A549 (cell line): ENCODE results near the gene UGT1A7. TPM values are rescaled to one million over a fixed set of nuclear protein-coding genes. Genes with fewer than 3 reads are reported as not detected.
"Not testable (repeated sequence)": the region's sequence is repeated elsewhere in the genome, so short reads cannot be mapped to it uniquely, and the experiment has no call there.

ENCODE experiments used
- ATAC-seq, 2 experiments: fragments of 200-7000 bp in 1 of 2; fragments of >200 bp in 1 of 2; cut with Nextera tagmentation in 1 of 2; cut with Tn5 transposase in 1 of 2; 3 replicates each; pipeline versions ENCODE4 v1.8.0 to v1.9.1; 2018 to 2020; ENCODE audit warnings: mild to moderate bottlenecking in 1 of 2, moderate library complexity in 1 of 2
- CTCF ChIA-PET: fragments of 300-600 bp; sonication (Branson Sonifier 250); formaldehyde crosslinking; extraction: SDS; loops from one replicate; lab custom pipeline; 2021; ENCODE audit warnings: antibody characterized with exemption, inconsistent platforms; lab: Yijun Ruan, JAX
- POLR2A ChIA-PET: fragments of 350-600 bp; formaldehyde crosslinking; extraction: SDS; loops from one replicate; lab custom pipeline; 2021; ENCODE audit warnings: antibody characterized with exemption, inconsistent platforms; lab: Yijun Ruan, JAX
- DNase-seq, 2 experiments: peaks; one replicate each; pipeline versions ENCODE4 v3.0.0 to v3.0.0-alpha.2; 2011 to 2016; ENCODE audit warnings: low read depth in 1 of 2, low spot score in 1 of 2
- FAIRE-seq: peaks from 2 replicates; lab custom pipeline; 2011; peaks lifted over from hg19 to GRCh38; lab: Jason Lieb, UNC
- H3K27ac ChIP-seq, 2 experiments: fragments of >200 bp; sonication (Bioruptor Twin); formaldehyde crosslinking; 3 replicates each; pipeline ENCODE4 v1.5.1; 2016 to 2017
- H3K4me1 ChIP-seq: fragments of >200 bp; sonication (Bioruptor Twin); formaldehyde crosslinking; 3 replicates; pipeline ENCODE4 v1.6.1; 2016
- H3K4me2 ChIP-seq: fragments of >200 bp; sonication (Bioruptor Twin); formaldehyde crosslinking; 3 replicates; pipeline ENCODE4 v1.6.1; 2016
- H3K4me3 ChIP-seq: fragments of >200 bp; sonication (Bioruptor Twin); formaldehyde crosslinking; 3 replicates; pipeline ENCODE4 v1.5.1; 2016
- H3K9me3 ChIP-seq: fragments of >200 bp; sonication (Bioruptor Twin); formaldehyde crosslinking; 3 replicates; pipeline ENCODE4 v1.6.1; 2016
- BHLHE40 ChIP-seq: IDR thresholded peaks from 2 replicates; pipeline ENCODE4 v1.6.1; 2012; ENCODE audit warnings: low read depth, low read length, inconsistent platforms
- CBX2 ChIP-seq: fragments of 200-600 bp; sonication (generic); IDR thresholded peaks from 2 replicates; pipeline ENCODE4 v1.6.1; 2016; ENCODE audit warnings: low read depth, mild to moderate bottlenecking, borderline replicate concordance
- CBX8 ChIP-seq: fragments of 200-600 bp; sonication (generic); IDR thresholded peaks from 2 replicates; pipeline ENCODE4 v1.6.1; 2016
- CHD4 ChIP-seq: fragments of 200-600 bp; sonication (generic); IDR thresholded peaks from 2 replicates; pipeline ENCODE4 v1.6.1; 2016; ENCODE audit warnings: antibody characterized with exemption, mild to moderate bottlenecking, borderline replicate concordance
- EHMT2 ChIP-seq: fragments of 200-600 bp; sonication (generic); IDR thresholded peaks from 2 replicates; pipeline ENCODE4 v1.6.1; 2016; ENCODE audit warnings: antibody characterized with exemption, low read depth, mild to moderate bottlenecking, moderate library complexity
- FOSL2 ChIP-seq, 2 experiments: fragments of 450-650 bp in 1 of 2; fragments of >200 bp in 1 of 2; sonication (Bioruptor Twin) in 1 of 2; formaldehyde crosslinking; IDR thresholded peaks; 2 replicates each; pipeline versions ENCODE4 v1.5.0 to v1.6.1; 2016 to 2020; ENCODE audit warnings: mild to moderate bottlenecking in 1 of 2, moderate library complexity in 1 of 2
- FOXS1 ChIP-seq: fragments of 250-450 bp; sonication (Bioruptor Pico); IDR thresholded peaks from 2 replicates; pipeline ENCODE4 v1.5.0; 2020; ENCODE audit warnings: mild to moderate bottlenecking, moderate library complexity
- JUNB ChIP-seq: fragments of >200 bp; sonication (Bioruptor Twin); formaldehyde crosslinking; IDR thresholded peaks from 2 replicates; pipeline ENCODE4 v1.6.1; 2016
- MAFK ChIP-seq: fragments of 450-650 bp; IDR thresholded peaks from 2 replicates; pipeline ENCODE4 v1.6.1; 2014; ENCODE audit not compliant: partially characterized antibody
- POLR2A ChIP-seq: IDR thresholded peaks from 2 replicates; pipeline ENCODE4 v1.6.1; 2012; ENCODE audit warnings: mild to moderate bottlenecking, low read length
- POLR2AphosphoS2 ChIP-seq: conservative IDR thresholded peaks from 2 replicates; pipeline ENCODE4 v1.6.1; 2012; ENCODE audit warnings: low read length, improper control_type of control experiment, inconsistent platforms
- RFX5 ChIP-seq: fragments of 450-650 bp; IDR thresholded peaks from 2 replicates; pipeline ENCODE4 v1.7.1; 2014; ENCODE audit warnings: antibody characterized with exemption, mild to moderate bottlenecking, moderate library complexity
- TFCP2L1 ChIP-seq: fragments of 250-450 bp; sonication (Bioruptor Pico); IDR thresholded peaks from 2 replicates; pipeline ENCODE4 v1.5.0; 2021; ENCODE audit warnings: mild to moderate bottlenecking
- ZFP36 ChIP-seq: fragments of 450-650 bp; IDR thresholded peaks from 2 replicates; pipeline ENCODE4 v1.6.1; 2014; ENCODE audit warnings: borderline replicate concordance; ENCODE audit not compliant: partially characterized antibody
- WGBS: methylation state at CpG from one replicate; pipeline ENCODE4 v1.1.6; 2017; ENCODE audit errors: missing lambda C conversion rate; 5-methylcytosine and 5-hydroxymethylcytosine counted together
- polyA plus RNA-seq, 4 experiments: library from polyadenylated mRNA; depleted of rRNA in 3 of 4; stranded (reverse); fragments of >200 nt; fragmentation: RNase III in 1 of 4; extraction: RNeasy Plus Mini Kit Qiagen cat#74134 plus additional on column Dnase treatment in 1 of 4; gene quantifications; 2 replicates in 3 of 4; 3 replicates in 1 of 4; pipeline ENCODE4 v1.2.3, GENCODE V29; 2011 to 2017
- TF ChIP-seq, protein P1 (sequence below): fragments of >200 bp; sonication (Bioruptor Twin); formaldehyde crosslinking; IDR thresholded peaks from 3 replicates; pipeline ENCODE4 v1.5.1; 2016
- TF ChIP-seq, protein P2 (sequence below): IDR thresholded peaks from 2 replicates; pipeline ENCODE4 v1.6.1; 2012; ENCODE audit warnings: low read depth, borderline replicate concordance
- TF ChIP-seq, protein P3 (sequence below): fragments of >200 bp; sonication (Bioruptor Twin); formaldehyde crosslinking; IDR thresholded peaks from 3 replicates; pipeline ENCODE4 v1.6.1; 2016
- TF ChIP-seq, protein P4 (sequence below): fragments of 150-350 bp; IDR thresholded peaks from 2 replicates; pipeline ENCODE4 v1.6.1; 2014; ENCODE audit warnings: low read depth, mild to moderate bottlenecking, low read length

The UGT1A7 gene
- polyA plus RNA-seq, 2 of the 4 experiments (the other 2 are of a cell fraction): 8.9 to 9.8 TPM

DNA sequence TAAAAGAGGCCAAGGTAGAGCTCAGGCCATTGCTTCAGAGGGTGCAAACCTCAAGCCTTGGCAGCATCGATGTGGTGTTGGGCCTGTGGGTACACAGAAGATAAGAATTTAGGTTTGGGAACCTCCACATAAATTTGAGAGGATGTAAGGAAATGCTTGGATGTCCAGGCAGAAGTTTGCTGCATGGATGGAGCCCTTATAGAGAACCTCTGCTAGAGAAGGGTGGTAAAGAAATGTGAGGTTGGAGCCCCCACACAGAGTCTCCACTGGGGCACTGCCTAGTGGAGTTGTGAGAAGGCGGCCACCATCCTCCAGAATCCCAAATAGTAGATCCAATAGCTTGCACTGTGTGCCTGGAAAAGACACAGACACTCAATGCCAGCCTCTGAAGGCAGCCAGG is 69.0 kb downstream of the UGT1A7 start:
- POLR2A ChIA-PET: not testable (repeated sequence)

DNA sequence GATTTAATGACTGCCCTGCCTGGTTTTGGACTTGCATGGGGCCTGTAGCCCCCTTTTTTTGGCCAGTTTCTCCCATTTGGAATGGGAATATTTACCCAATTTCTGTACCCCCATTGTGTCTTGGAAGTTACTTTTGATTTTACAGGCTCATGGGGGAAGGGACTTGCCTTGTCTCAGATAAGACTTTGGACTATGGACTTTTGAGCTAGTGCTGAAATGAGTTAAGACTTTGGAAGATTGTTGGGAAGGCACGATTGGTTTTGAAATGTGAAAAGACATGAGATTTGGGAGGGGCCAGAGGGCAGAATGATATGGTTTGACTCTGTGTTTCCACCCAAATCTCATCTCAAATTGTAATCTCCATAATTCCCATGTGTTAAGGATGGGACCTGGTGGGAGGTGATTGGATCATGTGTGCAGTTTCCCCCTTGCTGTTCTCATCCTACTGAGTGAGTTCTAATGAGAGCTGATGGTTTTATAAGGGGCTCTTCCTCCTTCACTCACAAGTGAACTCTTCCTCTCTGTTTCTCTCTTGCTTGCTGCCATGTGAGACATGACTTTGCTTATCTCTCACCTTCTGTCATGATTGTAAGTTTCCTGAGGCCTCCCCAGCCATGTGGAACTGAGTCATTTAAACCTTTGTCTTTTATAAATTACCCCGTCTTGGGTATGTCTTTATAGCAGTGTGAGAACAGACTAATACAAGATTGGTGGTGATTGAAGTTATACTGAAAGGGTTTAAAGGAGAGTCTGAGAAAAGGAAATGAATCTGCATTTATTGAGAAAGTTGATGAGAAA is 69.7 kb downstream of the UGT1A7 start:
- H3K9me3 ChIP-seq: peaks cover 70% of the 10 kb centered on the region
- POLR2A ChIA-PET, H3K4me3 ChIP-seq, FAIRE-seq, DNase-seq, H3K4me2 ChIP-seq, ATAC-seq: not testable (repeated sequence)
- CTCF ChIA-PET: interaction anchor here (1.0 to 1.7 kb wide), 3 partner anchors 39 to 303 kb away, joined by 3 to 7 read pairs (median 3); partner anchors contain the start of gene UGT1A5
- H3K27ac ChIP-seq: peak overlapping the region; percentile 91 to 94
- H3K4me1 ChIP-seq: peaks cover 17% of the 10 kb centered on the region
- WGBS: 69% methylated on average over 2 of the region's 2 CpGs

More for the DNA sequence above, 69.0 kb downstream of the UGT1A7 start:
- FAIRE-seq, CTCF ChIA-PET, H3K4me3 ChIP-seq, ATAC-seq, H3K4me2 ChIP-seq: not testable (repeated sequence)
- TF ChIP-seq ZFP36: peak; percentile 55
- Histone ChIP-seq H3K4me1 (peaks cover 17% of the 10 kb centered on the region), H3K9me3 (peaks cover 70% of the 10 kb centered on the region), H3K27ac (peak overlapping the region; percentile 91 to 94; a peak in 5 of 6 replicates)
- 67% methylated on average over 2 of the region's 2 CpGs for WGBS
- DNase-seq: peak in 1 of 2 experiments; percentile 33

DNA sequence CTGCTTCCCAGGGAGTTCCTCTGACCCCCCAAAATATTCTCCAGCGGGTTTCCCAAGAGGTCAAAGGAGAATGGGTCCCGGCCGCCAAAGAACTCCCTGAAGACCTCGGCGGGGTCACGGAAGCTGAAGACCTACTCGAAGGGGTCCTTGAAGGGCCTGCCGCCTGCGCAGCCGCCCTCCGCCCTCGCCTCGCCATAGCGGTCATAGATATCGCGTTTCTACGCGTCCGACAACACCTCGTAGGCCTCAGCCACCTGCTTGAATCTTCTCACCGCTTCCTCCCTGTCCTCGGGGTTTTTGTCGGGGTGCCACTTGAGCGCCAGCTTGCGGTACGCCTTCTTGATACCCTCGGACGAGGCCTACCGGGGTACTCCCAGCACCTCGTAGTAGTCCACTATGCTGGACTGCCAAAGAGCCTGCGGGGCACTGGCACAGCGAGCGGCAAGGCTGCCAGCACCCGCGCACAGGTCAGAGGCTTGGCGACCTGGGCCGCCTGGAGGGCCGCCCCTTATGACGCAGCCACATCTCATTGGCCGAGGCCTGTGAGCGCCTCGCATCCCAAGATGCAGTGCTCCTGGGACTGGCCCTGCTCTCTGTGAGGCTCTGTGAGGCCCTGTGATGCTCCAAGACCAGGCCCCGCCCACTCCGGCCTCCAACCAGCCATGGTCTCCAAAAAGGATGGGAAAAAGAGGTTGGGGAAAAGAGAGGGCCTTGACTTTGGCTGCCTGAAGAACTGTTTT is 73.3 kb downstream of the UGT1A7 start:
- ChIA-PET CTCF (interaction anchor here (1.0 kb wide), 1 partner anchor 78 kb away, joined by 3 read pairs; no protein-coding TSS in a partner anchor), POLR2A (no interaction called here)
- no peak for DNase-seq
- Histone ChIP-seq H3K4me3 (no peak overlapping the region), H3K4me2 (no peak overlapping the region), H3K9me3 (peaks cover 55% of the 10 kb centered on the region), H3K4me1 (peaks cover 31% of the 10 kb centered on the region), H3K27ac (peak overlapping the region; percentile 91 to 94)
- TF ChIP-seq TFCP2L1 (no peak), POLR2AphosphoS2 (no peak)
- FAIRE-seq: no peak
- WGBS: 99% methylated on average over 42 of the region's 44 CpGs
- no peak for ATAC-seq

DNA sequence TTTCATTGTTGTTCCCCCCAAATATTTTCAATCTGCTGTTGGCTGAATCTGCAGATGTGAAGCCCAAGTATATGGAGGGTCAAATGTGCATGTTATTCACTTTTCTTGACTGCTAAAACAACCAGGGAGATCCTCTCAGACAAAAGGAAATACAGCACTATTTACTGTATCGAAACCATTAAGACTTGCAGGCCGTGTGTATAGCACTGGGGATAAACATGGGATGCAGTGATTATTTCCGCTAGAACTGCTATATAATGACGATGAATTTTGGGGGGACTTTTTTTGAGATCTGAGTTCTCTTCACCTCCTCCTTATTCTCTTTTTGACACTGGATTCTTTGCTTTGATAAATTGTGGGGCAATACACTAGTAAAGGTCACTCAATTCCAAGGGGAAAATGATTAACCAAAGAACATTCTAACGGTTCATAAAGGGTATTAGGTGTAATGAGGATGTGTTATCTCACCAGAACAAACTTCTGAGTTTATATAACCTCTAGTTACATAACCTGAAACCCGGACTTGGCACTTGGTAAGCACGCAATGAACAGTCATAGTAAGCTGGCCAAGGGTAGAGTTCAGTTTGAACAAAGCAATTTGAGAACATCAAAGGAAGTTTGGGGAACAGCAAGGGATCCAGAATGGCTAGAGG is 74.9 kb downstream of the UGT1A7 start:
- FAIRE-seq: peak; percentile 99
- peak; percentile 21 to 92 for DNase-seq
- CTCF ChIA-PET: interaction anchor here (0.6 kb wide), 1 partner anchor 36 kb away, joined by 3 read pairs; no protein-coding TSS in a partner anchor
- TF ChIP-seq, protein P1, sequence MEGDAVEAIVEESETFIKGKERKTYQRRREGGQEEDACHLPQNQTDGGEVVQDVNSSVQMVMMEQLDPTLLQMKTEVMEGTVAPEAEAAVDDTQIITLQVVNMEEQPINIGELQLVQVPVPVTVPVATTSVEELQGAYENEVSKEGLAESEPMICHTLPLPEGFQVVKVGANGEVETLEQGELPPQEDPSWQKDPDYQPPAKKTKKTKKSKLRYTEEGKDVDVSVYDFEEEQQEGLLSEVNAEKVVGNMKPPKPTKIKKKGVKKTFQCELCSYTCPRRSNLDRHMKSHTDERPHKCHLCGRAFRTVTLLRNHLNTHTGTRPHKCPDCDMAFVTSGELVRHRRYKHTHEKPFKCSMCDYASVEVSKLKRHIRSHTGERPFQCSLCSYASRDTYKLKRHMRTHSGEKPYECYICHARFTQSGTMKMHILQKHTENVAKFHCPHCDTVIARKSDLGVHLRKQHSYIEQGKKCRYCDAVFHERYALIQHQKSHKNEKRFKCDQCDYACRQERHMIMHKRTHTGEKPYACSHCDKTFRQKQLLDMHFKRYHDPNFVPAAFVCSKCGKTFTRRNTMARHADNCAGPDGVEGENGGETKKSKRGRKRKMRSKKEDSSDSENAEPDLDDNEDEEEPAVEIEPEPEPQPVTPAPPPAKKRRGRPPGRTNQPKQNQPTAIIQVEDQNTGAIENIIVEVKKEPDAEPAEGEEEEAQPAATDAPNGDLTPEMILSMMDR: no peak
- TF ChIP-seq CBX8: no peak
- no peak for TF ChIP-seq FOXS1 (CRISPR knock-in tag)
- TF ChIP-seq CHD4: no peak
- peak; percentile 61 for TF ChIP-seq FOSL2 (IDR thresholded peaks at IDR 0.05)
- TF ChIP-seq FOSL2 (CRISPR knock-in tag; IDR thresholded peaks at IDR 0.05): peak; percentile 76
- TF ChIP-seq BHLHE40: no peak
- TF ChIP-seq, protein P2, sequence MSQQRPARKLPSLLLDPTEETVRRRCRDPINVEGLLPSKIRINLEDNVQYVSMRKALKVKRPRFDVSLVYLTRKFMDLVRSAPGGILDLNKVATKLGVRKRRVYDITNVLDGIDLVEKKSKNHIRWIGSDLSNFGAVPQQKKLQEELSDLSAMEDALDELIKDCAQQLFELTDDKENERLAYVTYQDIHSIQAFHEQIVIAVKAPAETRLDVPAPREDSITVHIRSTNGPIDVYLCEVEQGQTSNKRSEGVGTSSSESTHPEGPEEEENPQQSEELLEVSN: no peak; the same call in 1 of the 2 replicates
- TF ChIP-seq JUNB: peak; percentile 88
- TF ChIP-seq RFX5: no peak
- TF ChIP-seq, protein P3, sequence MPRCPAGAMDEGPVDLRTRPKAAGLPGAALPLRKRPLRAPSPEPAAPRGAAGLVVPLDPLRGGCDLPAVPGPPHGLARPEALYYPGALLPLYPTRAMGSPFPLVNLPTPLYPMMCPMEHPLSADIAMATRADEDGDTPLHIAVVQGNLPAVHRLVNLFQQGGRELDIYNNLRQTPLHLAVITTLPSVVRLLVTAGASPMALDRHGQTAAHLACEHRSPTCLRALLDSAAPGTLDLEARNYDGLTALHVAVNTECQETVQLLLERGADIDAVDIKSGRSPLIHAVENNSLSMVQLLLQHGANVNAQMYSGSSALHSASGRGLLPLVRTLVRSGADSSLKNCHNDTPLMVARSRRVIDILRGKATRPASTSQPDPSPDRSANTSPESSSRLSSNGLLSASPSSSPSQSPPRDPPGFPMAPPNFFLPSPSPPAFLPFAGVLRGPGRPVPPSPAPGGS: peak; percentile 92; the same call in 2 of the 3 replicates
- no peak for TF ChIP-seq CBX2
- no peak for TF ChIP-seq MAFK
- TF ChIP-seq POLR2A: no peak
- TF ChIP-seq, protein P4, sequence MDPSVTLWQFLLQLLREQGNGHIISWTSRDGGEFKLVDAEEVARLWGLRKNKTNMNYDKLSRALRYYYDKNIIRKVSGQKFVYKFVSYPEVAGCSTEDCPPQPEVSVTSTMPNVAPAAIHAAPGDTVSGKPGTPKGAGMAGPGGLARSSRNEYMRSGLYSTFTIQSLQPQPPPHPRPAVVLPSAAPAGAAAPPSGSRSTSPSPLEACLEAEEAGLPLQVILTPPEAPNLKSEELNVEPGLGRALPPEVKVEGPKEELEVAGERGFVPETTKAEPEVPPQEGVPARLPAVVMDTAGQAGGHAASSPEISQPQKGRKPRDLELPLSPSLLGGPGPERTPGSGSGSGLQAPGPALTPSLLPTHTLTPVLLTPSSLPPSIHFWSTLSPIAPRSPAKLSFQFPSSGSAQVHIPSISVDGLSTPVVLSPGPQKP: no peak
- TF ChIP-seq EHMT2: no peak

More for the DNA sequence above, 74.9 kb downstream of the UGT1A7 start:
- WGBS: 3% methylated on average over 7 of the region's 7 CpGs
- POLR2A ChIA-PET: interaction anchor here (0.9 kb wide), 1 partner anchor 270 kb away, joined by 3 read pairs; no protein-coding TSS in a partner anchor
- ATAC-seq: peak; percentile 84
- H3K9me3 ChIP-seq: peaks cover 40% of the 10 kb centered on the region
- no peak overlapping the region for H3K4me3 ChIP-seq
- peak overlapping the region; percentile 57 for H3K4me2 ChIP-seq
- peak overlapping the region; percentile 91 to 94 for H3K27ac ChIP-seq
- H3K4me1 ChIP-seq: peaks cover 39% of the 10 kb centered on the region
